ENCODE measurements around the gene TMEM209.
"Not testable (repeated sequence)": the region's sequence is repeated elsewhere in the genome, so short reads cannot be mapped to it uniquely, and the experiment has no call there.

Gene TMEM209

GRCh38 chr7:130127404-130127803, 77.8 kb downstream of the TMEM209 start:
- DNase-seq (ENCODE audit: low read depth): no peak

- DNase-seq (ENCODE audit: low read depth): not testable (repeated sequence)
Observed at GRCh38 chr7:130126840-130127239, 78.4 kb downstream of the TMEM209 start.

- no peak for DNase-seq (ENCODE audit: low read depth)
Observed at GRCh38 chr7:130124711-130125110, 80.5 kb downstream of the TMEM209 start.

GRCh38 chr7:130123501-130123900, 81.7 kb downstream of the TMEM209 start:
- DNase-seq (ENCODE audit: low read depth): no peak

- no peak for DNase-seq (ENCODE audit: low read depth)
Observed at GRCh38 chr7:130118801-130119200, 86.4 kb downstream of the TMEM209 start.

GRCh38 chr7:130118294-130118693, 86.9 kb downstream of the TMEM209 start:
- DNase-seq (ENCODE audit: low read depth): no peak

GRCh38 chr7:130114776-130115175, 90.4 kb downstream of the TMEM209 start:
- no peak for DNase-seq (ENCODE audit: low read depth)

Data from stromal cell of bone marrow (primary cell).